ENCODE results near the gene GUK1.
"Not testable (repeated sequence)": the region's sequence is repeated elsewhere in the genome, so short reads cannot be mapped to it uniquely, and the experiment has no call there.

The GUK1 gene

DNA sequence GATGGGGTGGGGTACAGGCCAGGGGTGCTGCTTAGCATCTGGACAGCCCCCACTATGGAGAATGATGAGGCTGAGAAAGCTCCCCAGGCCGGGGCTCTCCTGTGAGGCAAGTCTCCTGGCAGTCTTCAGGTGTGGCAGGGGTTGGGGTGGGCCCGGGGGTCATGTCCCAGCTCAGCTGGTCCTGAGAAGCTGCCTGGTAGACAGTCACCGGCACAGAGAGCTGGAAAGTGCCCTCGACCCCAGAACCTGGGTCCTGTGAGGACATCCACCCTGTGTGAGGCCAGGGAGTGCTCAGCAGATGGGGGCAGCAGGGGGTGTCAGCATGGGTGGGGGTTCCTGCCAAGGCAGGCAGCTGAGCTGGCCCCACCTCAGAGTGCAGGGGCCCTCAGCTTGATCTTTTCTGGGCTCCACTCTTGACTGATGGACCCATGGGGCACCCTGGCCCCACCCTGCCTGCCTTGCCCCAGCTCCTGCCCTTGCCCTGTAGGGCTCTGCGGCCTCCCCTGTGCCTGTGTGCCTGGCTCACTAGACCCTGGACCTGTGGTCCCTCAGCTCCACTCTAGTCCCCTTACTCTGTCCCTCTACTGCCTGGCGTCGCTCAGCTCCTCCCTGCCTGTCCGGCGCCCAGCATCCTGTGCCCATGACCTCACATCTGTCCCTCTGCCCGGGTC is 31.3 kb downstream of the GUK1 start:
- Histone ChIP-seq H3K79me2 (ENCODE audit: insufficient read depth, low read depth) (no peaks in the 10 kb centered on the region; the same call in 1 of the 2 replicates), H3K27me3 (ENCODE audit: insufficient read depth, low read depth) (no peaks in the 10 kb centered on the region), H2AFZ (ENCODE audit: low read depth) (no peak overlapping the region), H3K4me3 (IDR thresholded peaks at IDR 0.05; ENCODE audit: insufficient read depth, low read depth, low read length) (no peak overlapping the region), H3K27ac (no peak overlapping the region), H3K4me1 (ENCODE audit: low read depth, poor library complexity, severe bottlenecking) (peaks cover 9% of the 10 kb centered on the region), H4K20me1 (ENCODE audit: insufficient read depth) (no peaks in the 10 kb centered on the region), H3K4me2 (no peak overlapping the region), H3K36me3 (ENCODE audit: insufficient read depth) (no peaks in the 10 kb centered on the region), H3K9ac (no peak overlapping the region)
- TF ChIP-seq, protein P1, sequence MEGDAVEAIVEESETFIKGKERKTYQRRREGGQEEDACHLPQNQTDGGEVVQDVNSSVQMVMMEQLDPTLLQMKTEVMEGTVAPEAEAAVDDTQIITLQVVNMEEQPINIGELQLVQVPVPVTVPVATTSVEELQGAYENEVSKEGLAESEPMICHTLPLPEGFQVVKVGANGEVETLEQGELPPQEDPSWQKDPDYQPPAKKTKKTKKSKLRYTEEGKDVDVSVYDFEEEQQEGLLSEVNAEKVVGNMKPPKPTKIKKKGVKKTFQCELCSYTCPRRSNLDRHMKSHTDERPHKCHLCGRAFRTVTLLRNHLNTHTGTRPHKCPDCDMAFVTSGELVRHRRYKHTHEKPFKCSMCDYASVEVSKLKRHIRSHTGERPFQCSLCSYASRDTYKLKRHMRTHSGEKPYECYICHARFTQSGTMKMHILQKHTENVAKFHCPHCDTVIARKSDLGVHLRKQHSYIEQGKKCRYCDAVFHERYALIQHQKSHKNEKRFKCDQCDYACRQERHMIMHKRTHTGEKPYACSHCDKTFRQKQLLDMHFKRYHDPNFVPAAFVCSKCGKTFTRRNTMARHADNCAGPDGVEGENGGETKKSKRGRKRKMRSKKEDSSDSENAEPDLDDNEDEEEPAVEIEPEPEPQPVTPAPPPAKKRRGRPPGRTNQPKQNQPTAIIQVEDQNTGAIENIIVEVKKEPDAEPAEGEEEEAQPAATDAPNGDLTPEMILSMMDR (conservative IDR thresholded peaks at IDR 0.05; ENCODE audit: low read depth, low read length): no peak

DNA sequence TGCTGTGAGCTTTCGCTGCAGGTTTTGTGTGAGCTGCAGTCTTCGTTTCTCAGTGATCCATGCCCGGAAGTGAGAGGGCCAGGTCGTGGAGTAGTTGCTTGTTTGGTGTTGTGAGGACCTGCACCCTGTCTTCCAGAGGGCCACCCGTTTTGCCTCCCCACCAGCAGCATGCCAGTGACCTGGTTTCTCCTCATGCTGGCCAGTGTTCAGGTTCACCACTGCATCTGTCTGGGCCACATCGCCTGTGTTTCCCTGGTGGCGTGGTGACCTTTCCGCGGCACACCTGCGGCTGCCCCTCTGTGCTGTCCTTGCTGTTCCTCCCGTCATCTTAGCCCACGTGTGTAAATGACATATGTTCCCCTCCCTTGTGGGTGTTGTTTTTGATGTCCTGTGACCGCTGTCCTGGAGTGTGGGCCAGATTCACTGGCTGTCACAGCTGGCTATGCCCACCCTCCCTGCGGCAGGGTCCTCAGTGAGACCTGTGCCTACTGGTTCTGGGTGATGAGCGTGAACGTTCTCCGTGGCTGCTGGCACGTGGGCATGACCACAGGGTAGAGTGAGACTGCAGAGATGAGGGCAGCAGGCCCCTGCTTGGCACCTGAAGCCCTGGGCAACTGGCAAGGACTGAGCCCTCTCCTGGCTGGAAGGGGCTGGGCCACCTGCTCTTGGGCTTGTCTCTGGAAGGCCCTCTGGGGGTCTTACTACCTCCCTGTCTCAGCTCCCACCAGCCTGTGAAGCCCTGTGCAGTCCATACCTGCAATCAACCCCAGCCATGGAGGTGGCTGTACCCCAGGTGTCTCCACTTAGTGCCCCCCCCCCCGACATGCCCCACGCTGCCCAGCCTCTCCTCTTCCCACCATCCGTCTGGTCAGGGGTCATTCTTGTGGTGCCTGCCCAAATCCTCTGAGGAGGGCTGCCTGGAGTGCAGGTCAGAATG is 32.8 kb downstream of the GUK1 start:
- Histone ChIP-seq H3K9ac (no peak overlapping the region), H3K4me1 (ENCODE audit: low read depth, poor library complexity, severe bottlenecking) (no peaks in the 10 kb centered on the region), H2AFZ (ENCODE audit: low read depth) (no peak overlapping the region), H3K4me3 (IDR thresholded peaks at IDR 0.05; ENCODE audit: insufficient read depth, low read depth, low read length) (no peak overlapping the region), H3K36me3 (ENCODE audit: insufficient read depth) (no peaks in the 10 kb centered on the region), H4K20me1 (ENCODE audit: insufficient read depth) (no peaks in the 10 kb centered on the region), H3K27me3 (ENCODE audit: insufficient read depth, low read depth) (no peaks in the 10 kb centered on the region), H3K4me2 (no peak overlapping the region), H3K79me2 (ENCODE audit: insufficient read depth, low read depth) (no peaks in the 10 kb centered on the region), H3K27ac (no peak overlapping the region)
- TF ChIP-seq, protein P1 (conservative IDR thresholded peaks at IDR 0.05; ENCODE audit: low read depth, low read length): no peak

DNA sequence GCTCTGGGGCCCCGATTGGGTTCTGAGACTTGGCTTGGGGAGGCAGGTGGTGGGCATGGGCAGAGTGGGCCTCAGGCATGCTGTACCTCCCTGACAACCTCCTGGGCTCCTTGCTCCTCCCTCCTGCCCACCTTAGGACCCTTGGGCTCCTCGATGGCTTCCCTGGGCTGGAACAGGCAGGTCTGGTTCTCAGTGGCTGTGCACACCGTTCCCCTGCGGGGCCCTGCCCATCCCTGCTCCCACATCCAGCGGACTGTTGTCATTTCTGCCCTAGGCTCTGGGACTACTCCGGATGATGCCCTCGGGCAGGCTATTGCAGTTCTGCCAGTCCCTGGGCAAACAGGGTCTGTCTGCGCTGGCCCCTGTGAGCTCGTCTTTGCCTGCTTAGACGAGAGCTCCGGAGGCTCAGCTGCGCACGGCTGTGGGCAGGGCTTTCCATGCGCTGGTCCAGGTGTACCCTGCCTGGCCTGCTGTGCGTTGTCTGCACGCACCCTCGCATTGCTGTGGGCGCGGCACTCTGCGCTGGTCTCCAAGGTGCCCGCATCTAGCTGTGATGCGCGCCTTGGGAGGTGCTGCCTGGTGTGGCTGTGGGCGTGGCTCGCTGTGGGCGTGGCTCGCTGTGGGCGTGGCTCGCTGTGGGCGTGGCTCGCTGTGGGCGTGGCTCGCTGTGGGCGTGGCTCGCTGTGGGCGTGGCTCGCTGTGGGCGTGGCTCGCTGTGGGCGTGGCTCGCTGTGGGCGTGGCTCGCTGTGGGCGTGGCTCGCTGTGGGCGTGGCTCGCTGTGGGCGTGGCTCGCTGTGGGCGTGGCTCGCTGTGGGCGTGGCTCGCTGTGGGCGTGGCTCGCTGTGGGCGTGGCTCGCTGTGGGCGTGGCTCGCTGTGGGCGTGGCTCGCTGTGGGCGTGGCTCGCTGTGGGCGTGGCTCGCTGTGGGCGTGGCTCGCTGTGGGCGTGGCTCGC is 33.7 kb downstream of the GUK1 start:
- not testable (repeated sequence) for H3K4me3 ChIP-seq (IDR thresholded peaks at IDR 0.05; ENCODE audit: insufficient read depth, low read depth, low read length); H3K4me1 ChIP-seq (ENCODE audit: low read depth, poor library complexity, severe bottlenecking); H3K36me3 ChIP-seq (ENCODE audit: insufficient read depth); H3K27ac ChIP-seq; H3K79me2 ChIP-seq (ENCODE audit: insufficient read depth, low read depth); H3K27me3 ChIP-seq (ENCODE audit: insufficient read depth, low read depth); H3K9ac ChIP-seq; H2AFZ ChIP-seq (ENCODE audit: low read depth); H3K4me2 ChIP-seq; H4K20me1 ChIP-seq (ENCODE audit: insufficient read depth)

DNA sequence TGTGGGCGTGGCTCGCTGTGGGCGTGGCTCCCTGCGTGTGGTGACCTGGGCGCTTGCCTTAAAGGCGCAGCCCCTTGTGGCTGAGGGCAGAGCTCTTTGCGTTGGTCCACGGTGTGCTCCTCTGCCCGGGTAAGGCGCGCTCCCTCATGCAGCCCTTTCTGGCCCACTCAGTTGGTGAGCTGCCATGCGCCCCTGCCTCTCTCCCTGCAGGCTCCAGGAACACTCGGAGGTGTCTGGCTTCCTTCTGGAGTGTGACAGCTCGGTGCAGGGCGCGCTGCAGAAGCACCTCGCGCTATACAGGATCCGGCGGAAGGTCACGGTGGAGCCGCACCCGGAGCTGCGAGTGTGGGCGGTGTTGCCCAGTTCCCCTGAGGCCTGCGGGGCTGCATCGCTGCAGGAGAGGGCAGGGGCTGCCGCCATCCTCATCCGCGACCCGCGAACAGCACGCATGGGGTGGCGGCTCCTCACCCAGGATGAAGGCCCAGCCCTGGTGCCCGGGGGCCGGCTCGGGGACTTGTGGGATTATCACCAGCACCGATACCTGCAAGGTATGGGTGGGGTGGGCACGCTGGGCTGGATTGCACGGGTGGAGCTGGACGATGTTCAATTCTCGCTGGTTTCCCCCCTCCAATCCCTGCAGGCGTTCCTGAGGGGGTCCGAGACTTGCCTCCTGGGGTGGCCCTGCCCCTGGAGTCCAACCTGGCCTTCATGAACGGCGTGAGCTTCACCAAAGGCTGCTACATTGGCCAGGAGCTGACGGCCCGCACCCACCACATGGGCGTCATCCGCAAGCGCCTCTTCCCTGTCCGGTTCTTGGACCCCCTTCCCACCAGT is 34.6 kb downstream of the GUK1 start:
- Histone ChIP-seq H3K27ac (no peak overlapping the region), H3K36me3 (ENCODE audit: insufficient read depth) (no peaks in the 10 kb centered on the region), H3K4me1 (ENCODE audit: low read depth, poor library complexity, severe bottlenecking) (no peaks in the 10 kb centered on the region), H2AFZ (ENCODE audit: low read depth) (no peak overlapping the region), H3K4me2 (no peak overlapping the region), H3K4me3 (IDR thresholded peaks at IDR 0.05; ENCODE audit: insufficient read depth, low read depth, low read length) (no peak overlapping the region), H3K9ac (no peak overlapping the region), H3K79me2 (ENCODE audit: insufficient read depth, low read depth) (no peaks in the 10 kb centered on the region), H3K27me3 (ENCODE audit: insufficient read depth, low read depth) (no peaks in the 10 kb centered on the region), H4K20me1 (ENCODE audit: insufficient read depth) (no peaks in the 10 kb centered on the region)
- TF ChIP-seq, protein P1 (conservative IDR thresholded peaks at IDR 0.05; ENCODE audit: low read depth, low read length): no peak

All from KMS-11 (cell line).